HCT116 (cell line): Measurements from ENCODE around the gene GALR2. TPM values are rescaled to one million over a fixed set of nuclear protein-coding genes. Genes with fewer than 3 reads are reported as not detected.
A peak's percentile ranks its signal among the peaks of the same experiment; 100 is the strongest.
"Not testable (repeated sequence)": the region's sequence is repeated elsewhere in the genome, so short reads cannot be mapped to it uniquely, and the experiment has no call there.

Source experiments
- ATAC-seq: fragments of 200-7000 bp; cut with Tn5 transposase; 2 replicates; pipeline ENCODE4 v1.9.1; 2020; ENCODE audit warnings: mild to moderate bottlenecking, moderate library complexity
- BruUV-seq: library from RNA; stranded (reverse); fragments of 400-500 nt; replicated peaks from 2 replicates; lab custom pipeline; 2021; lab: Mats Ljungman, UMichigan
- CTCF ChIA-PET: fragments of 300-600 bp; sonication (Branson Sonifier 250); formaldehyde crosslinking; loops from one replicate; lab custom pipeline; 2021; ENCODE audit warnings: antibody characterized with exemption; lab: Charles Lee
- POLR2A ChIA-PET: fragments of 300-600, 350-600 bp; sonication (Branson Sonifier 250); formaldehyde crosslinking; loops from one replicate; lab custom pipeline; 2021; ENCODE audit warnings: antibody characterized with exemption; lab: Charles Lee
- RAD21 ChIA-PET, 2 experiments: fragments of 300-600 bp; sonication (Branson Sonifier 250); formaldehyde crosslinking; loops; one replicate each; lab custom pipeline; 2023; ENCODE audit warnings: low total read pairs in 2 of 2; ENCODE audit not compliant: uncharacterized antibody in 2 of 2, unreplicated experiment in 2 of 2, low non-redundant PET in 1 of 2; lab: Charles Lee
- DNase-seq: peaks from one replicate; pipeline ENCODE4 v3.0.0-alpha.2; 2010; ENCODE audit warnings: low read depth, low spot score
- H2AFZ ChIP-seq: fragments of 200-600 bp; shearing (Covaris generic), sonication (generic); 2 replicates; pipeline ENCODE4 v1.6.1; 2017; ENCODE audit warnings: low read depth, mixed run types, mixed read lengths, antibody characterized with exemption, low read length; ENCODE audit not compliant: poor library complexity, severe bottlenecking
- H3K27ac ChIP-seq: 2 replicates; pipeline ENCODE4 v1.5.1; 2012; ENCODE audit warnings: low read depth, low read length
- H3K27me3 ChIP-seq: fragments of 200-600 bp; sonication (generic); 2 replicates; pipeline ENCODE4 v1.6.1; 2016; ENCODE audit warnings: mixed run types, low read length, mixed read lengths; ENCODE audit not compliant: insufficient read depth
- H3K36me3 ChIP-seq, 2 experiments: fragments of 200-500 bp in 1 of 2; fragments of 200-600 bp in 1 of 2; sonication (Bioruptor generic) in 1 of 2; sonication (generic) in 1 of 2; 2 replicates each; pipeline versions ENCODE4 v1.5.1 to v1.6.1; 2014 to 2016; ENCODE audit warnings: low read length in 2 of 2, inconsistent platforms in 1 of 2, mixed read lengths in 1 of 2, mixed run types in 1 of 2; ENCODE audit not compliant: insufficient read depth in 2 of 2, control insufficient read depth in 1 of 2
- H3K4me1 ChIP-seq, 2 experiments: fragments of 200-600 bp in 1 of 2; sonication (generic) in 1 of 2; 2 replicates each; pipeline versions ENCODE4 v1.5.1 to v1.6.1; 2012 to 2017; ENCODE audit warnings: low read length in 2 of 2, inconsistent platforms in 1 of 2, mild to moderate bottlenecking in 1 of 2, mixed read lengths in 1 of 2, mixed run types in 1 of 2, moderate library complexity in 1 of 2; ENCODE audit not compliant: insufficient read depth in 2 of 2, control insufficient read depth in 1 of 2
- H3K4me2 ChIP-seq: fragments of 200-600 bp; sonication (generic); 2 replicates; pipeline ENCODE4 v1.6.1; 2017; ENCODE audit warnings: mixed run types, low read length, mixed read lengths
- H3K4me3 ChIP-seq, 2 experiments: fragments of 200-600 bp in 1 of 2; sonication (generic) in 1 of 2; replicated peaks in 1 of 2; 2 replicates each; pipeline ENCODE4 v1.5.1; 2011 to 2016; ENCODE audit warnings: low read length in 2 of 2, control low read depth in 1 of 2, low read depth in 1 of 2, mild to moderate bottlenecking in 1 of 2, mixed read lengths in 1 of 2, mixed run types in 1 of 2
- H3K79me2 ChIP-seq: fragments of 200-600 bp; sonication (generic); 2 replicates; pipeline ENCODE4 v1.6.1; 2017; ENCODE audit warnings: mild to moderate bottlenecking, mixed run types, low read length, moderate library complexity, mixed read lengths; ENCODE audit not compliant: insufficient read depth
- H3K9ac ChIP-seq: fragments of 200-600 bp; sonication (generic); 2 replicates; pipeline ENCODE4 v1.6.1; 2016; ENCODE audit warnings: low read length, mixed read lengths
- H3K9me2 ChIP-seq: fragments of 200-600 bp; sonication (generic), shearing (Covaris generic); 2 replicates; pipeline ENCODE4 v1.6.1; 2017; ENCODE audit warnings: mixed run types, mild to moderate bottlenecking, moderate library complexity; ENCODE audit not compliant: insufficient read depth
- H3K9me3 ChIP-seq, 2 experiments: fragments of 200-500 bp in 1 of 2; fragments of 200-600 bp in 1 of 2; sonication (Bioruptor generic) in 1 of 2; sonication (generic) in 1 of 2; 2 replicates each; pipeline ENCODE4 v1.6.1; 2014 to 2017; ENCODE audit warnings: low read length in 2 of 2, mixed read lengths in 2 of 2, inconsistent platforms in 1 of 2, low read depth in 1 of 2, mild to moderate bottlenecking in 1 of 2, mixed run types in 1 of 2, moderate library complexity in 1 of 2; ENCODE audit not compliant: control insufficient read depth in 1 of 2, insufficient read depth in 1 of 2
- H4K20me1 ChIP-seq: fragments of 200-600 bp; sonication (generic), shearing (Covaris generic); 2 replicates; pipeline ENCODE4 v1.6.1; 2017; ENCODE audit warnings: mixed run types, mild to moderate bottlenecking, moderate library complexity; ENCODE audit not compliant: insufficient read depth
- CTCF ChIP-seq, 3 experiments: fragments of 200-600 bp in 1 of 3; sonication (generic) in 1 of 3; IDR thresholded peaks in 2 of 3; conservative IDR thresholded peaks in 1 of 3; 2 replicates each; pipeline ENCODE4 v1.5.1; 2012 to 2017; ENCODE audit warnings: low read depth in 2 of 3, low read length in 2 of 3, antibody characterized with exemption in 1 of 3, borderline replicate concordance in 1 of 3, control low read depth in 1 of 3, mild to moderate bottlenecking in 1 of 3, mixed read lengths in 1 of 3, mixed run types in 1 of 3, moderate library complexity in 1 of 3; ENCODE audit not compliant: insufficient read depth in 1 of 3
- EGR1 ChIP-seq: IDR thresholded peaks from 2 replicates; pipeline ENCODE4 v1.6.1; 2012; ENCODE audit warnings: low read depth
- EZH2phosphoT487 ChIP-seq: fragments of 200-600 bp; IDR thresholded peaks from 2 replicates; pipeline ENCODE4 v1.6.1; 2018; ENCODE audit warnings: antibody characterized with exemption, borderline replicate concordance
- FOSL1 ChIP-seq: IDR thresholded peaks from 2 replicates; pipeline ENCODE4 v1.6.1; 2012; ENCODE audit warnings: low read depth
- JUND ChIP-seq: IDR thresholded peaks from 2 replicates; pipeline ENCODE4 v1.6.1; 2012
- RAD21 ChIP-seq: IDR thresholded peaks from 2 replicates; pipeline ENCODE4 v1.6.1; 2012; ENCODE audit warnings: low read depth, mild to moderate bottlenecking
- SP1 ChIP-seq: IDR thresholded peaks from 2 replicates; pipeline ENCODE4 v1.6.1; 2012; ENCODE audit warnings: low read depth
- YY1 ChIP-seq: IDR thresholded peaks from 2 replicates; pipeline ENCODE4 v1.6.1; 2011; ENCODE audit warnings: low read length, low read depth, moderate library complexity, mild to moderate bottlenecking; ENCODE audit not compliant: insufficient replicate concordance; ENCODE audit errors: extremely low read depth
- ZFX ChIP-seq: fragments of 450-650 bp; IDR thresholded peaks from 2 replicates; pipeline ENCODE4 v1.6.1; 2017
- intact Hi-C: fragments of 100-400 bp; cut with micrococcal nuclease; formaldehyde crosslinking; loops from 2 replicates; pipeline ENCODE4 v1.10.0; 2022
- total RNA-seq: library from RNA; stranded (reverse); gene quantifications from one replicate; pipeline ENCODE4 v1.2.1, GENCODE V29; 2021; ENCODE audit not compliant: unreplicated experiment

GALR2 gene
- total RNA-seq, 1 experiment from 2014 or later: 0.27 TPM

GRCh38 chr17:76056882-76057281, 17.7 kb upstream of the GALR2 start:
- CTCF ChIA-PET: interaction anchor here (1.5 kb wide), 1 partner anchor 42 kb away, joined by 7 read pairs; no protein-coding TSS in a partner anchor
- TSS peak; percentile 24 for BruUV-seq
- intact Hi-C loops: no loop called here

GRCh38 chr17:76058264-76058663, 16.3 kb upstream of the GALR2 start:
- RAD21 ChIA-PET, BruUV-seq, CTCF ChIA-PET, H4K20me1 ChIP-seq, H3K9me2 ChIP-seq, POLR2A ChIA-PET, DNase-seq, H3K4me2 ChIP-seq, H3K27ac ChIP-seq, H2AFZ ChIP-seq, H3K9me3 ChIP-seq, intact Hi-C loops, H3K4me3 ChIP-seq, ATAC-seq, H3K9ac ChIP-seq, H3K27me3 ChIP-seq: not testable (repeated sequence)
- Histone ChIP-seq H3K4me1 (peaks cover 19 to 21% of the 10 kb centered on the region in 2 experiments), H3K79me2 (peaks cover 14% of the 10 kb centered on the region), H3K36me3 (peaks cover 59 to 76% of the 10 kb centered on the region in 2 experiments)

More at GRCh38 chr17:76056882-76057281, 17.7 kb upstream of the GALR2 start:
- RAD21 ChIA-PET: no interaction called here
- Histone ChIP-seq H3K27me3 (no peaks in the 10 kb centered on the region), H4K20me1 (no peaks in the 10 kb centered on the region), H3K4me3 (no peak overlapping the region), H3K27ac (no peak overlapping the region), H2AFZ (no peak overlapping the region), H3K9ac (no peak overlapping the region), H3K4me2 (no peak overlapping the region)
- no peak for DNase-seq
- no peak for TF ChIP-seq FOSL1
- TF ChIP-seq ZFX: no peak
- peak; percentile 44; the same call in 1 of the 2 replicates for TF ChIP-seq RAD21
- peak; percentile 6 to 32 (median 9); a peak in 3 of 6 replicates for TF ChIP-seq CTCF (IDR thresholded peaks at IDR 0.05 in 2 of 3, conservative IDR thresholded peaks at IDR 0.05 in 1 of 3; ENCODE audit: borderline replicate concordance in 1 of 3, insufficient read depth in 1 of 3, low read depth in 2 of 3, low read length in 2 of 3)
- no peak for TF ChIP-seq EZH2phosphoT487
- no peak for TF ChIP-seq SP1
- TF ChIP-seq YY1: no peak
- TF ChIP-seq EGR1: no peak
- no peak for TF ChIP-seq JUND
- TF ChIP-seq, all 23 proteins: peak for 2
- Histone ChIP-seq H3K9me2 (no peaks in the 10 kb centered on the region), H3K9me3 (no peaks in the 10 kb centered on the region), H3K4me1 (peaks cover 26 to 31% of the 10 kb centered on the region in 2 experiments), H3K36me3 (peaks cover 56 to 69% of the 10 kb centered on the region in 2 experiments), H3K79me2 (peaks cover 25% of the 10 kb centered on the region)
- no peak for ATAC-seq
- POLR2A ChIA-PET: interaction anchor here (0.8 kb wide), 1 partner anchor 28 kb away, joined by 3 read pairs; no protein-coding TSS in a partner anchor
